HepG2 (cell line): ENCODE data around the gene SLC12A3. TPM values are rescaled to one million over a fixed set of nuclear protein-coding genes. Genes with fewer than 3 reads are reported as not detected.
A peak's percentile ranks its signal among the peaks of the same experiment; 100 is the strongest.

ENCODE experiments used
- ATAC-seq: fragments of 200-7000 bp; cut with Tn5 transposase; 3 replicates; pipeline ENCODE4 v1.9.1; 2020; ENCODE audit warnings: mild to moderate bottlenecking, moderate library complexity
- BruUV-seq: library from RNA; stranded (reverse); fragments of 400-500 nt; replicated peaks from 2 replicates; lab custom pipeline; 2021; lab: Mats Ljungman, UMichigan
- CTCF ChIA-PET: fragments of 300-600 bp; formaldehyde crosslinking; extraction: SDS; loops from one replicate; lab custom pipeline; 2021; ENCODE audit warnings: low total read pairs, inconsistent platforms, low intra/inter-chr PET ratio; lab: Yijun Ruan, JAX
- POLR2A ChIA-PET: fragments of 350-600 bp; sonication (Branson Sonifier 250); formaldehyde crosslinking; loops from one replicate; lab custom pipeline; 2020; ENCODE audit warnings: antibody characterized with exemption, inconsistent platforms; lab: Yijun Ruan, JAX
- DNase-seq: peaks from one replicate; pipeline ENCODE4 v3.0.0-alpha.2; 2015; ENCODE audit warnings: low spot score
- FAIRE-seq: peaks from 3 replicates; lab custom pipeline; 2011; peaks lifted over from hg19 to GRCh38; lab: Jason Lieb, UNC
- H2AFZ ChIP-seq: one replicate; pipeline ENCODE4 v1.6.1; 2011; ENCODE audit warnings: low read length, inconsistent platforms
- H3K27ac ChIP-seq: fragments of 300-600 bp; 3 replicates; pipeline ENCODE4 v1.8.0; 2011; ENCODE audit warnings: mixed run types, mild to moderate bottlenecking, mixed read lengths, low read length, inconsistent platforms; ENCODE audit not compliant: insufficient read depth; ENCODE audit errors: extremely low read length
- H3K27me3 ChIP-seq, 2 experiments: fragments of 200-600 bp in 1 of 2; 2 replicates in 1 of 2; 3 replicates in 1 of 2; pipeline versions ENCODE4 v1.6.0 to v1.8.0; 2011; ENCODE audit warnings: low read length in 2 of 2, mild to moderate bottlenecking in 2 of 2, moderate library complexity in 2 of 2, inconsistent platforms in 1 of 2; ENCODE audit not compliant: insufficient read depth in 2 of 2, control insufficient read depth in 1 of 2
- H3K36me3 ChIP-seq, 2 experiments: fragments of 200-600 bp in 1 of 2; replicated peaks in 1 of 2; 2 replicates in 1 of 2; 3 replicates in 1 of 2; pipeline versions ENCODE4 v1.5.1 to v1.8.0; 2011; ENCODE audit warnings: low read length in 2 of 2, inconsistent platforms in 1 of 2; ENCODE audit not compliant: insufficient read depth in 2 of 2, control insufficient read depth in 1 of 2
- H3K4me1 ChIP-seq: 2 replicates; pipeline ENCODE4 v1.5.1; 2012; ENCODE audit warnings: low read length, inconsistent platforms; ENCODE audit not compliant: insufficient read depth
- H3K4me2 ChIP-seq: 2 replicates; pipeline ENCODE4 v1.6.0; 2011; ENCODE audit warnings: low read depth, low read length, inconsistent platforms
- H3K4me3 ChIP-seq, 3 experiments: fragments of 200-600 bp in 1 of 3; sonication (generic), shearing (Covaris generic) in 1 of 3; replicated peaks in 1 of 3; 2 replicates each; pipeline ENCODE4 v1.5.1; 2011 to 2016; ENCODE audit warnings: low read length in 3 of 3, inconsistent platforms in 2 of 3, low read depth in 2 of 3, mild to moderate bottlenecking in 2 of 3, control low read depth in 1 of 3, mixed read lengths in 1 of 3; ENCODE audit not compliant: insufficient read depth in 1 of 3
- H3K79me2 ChIP-seq: one replicate; pipeline ENCODE4 v1.6.1; 2011; ENCODE audit warnings: low read length, inconsistent platforms; ENCODE audit not compliant: insufficient read depth
- H3K9ac ChIP-seq: 2 replicates; pipeline ENCODE4 v1.6.0; 2011; ENCODE audit warnings: mild to moderate bottlenecking, low read depth, low read length, inconsistent platforms; ENCODE audit not compliant: insufficient read depth
- H3K9me3 ChIP-seq: 2 replicates; pipeline ENCODE4 v1.5.1; 2012; ENCODE audit warnings: mild to moderate bottlenecking, low read length
- H4K20me1 ChIP-seq: 2 replicates; pipeline ENCODE4 v1.6.0; 2011; ENCODE audit warnings: inconsistent platforms, mild to moderate bottlenecking, low read length, moderate library complexity; ENCODE audit not compliant: insufficient read depth
- AGO1 ChIP-seq: fragments of 200-400 bp; formaldehyde crosslinking; IDR thresholded peaks from 2 replicates; pipeline ENCODE4 v1.6.1; 2017; ENCODE audit warnings: mild to moderate bottlenecking, low read depth, low read length, moderate library complexity; ENCODE audit not compliant: poor library complexity, severe bottlenecking
- AHR ChIP-seq: IDR thresholded peaks from 2 replicates; pipeline ENCODE4 v1.6.1; 2018; ENCODE audit warnings: missing genetic modification reagents, missing compliant biosample characterization
- GATA4 ChIP-seq: sonication (generic); IDR thresholded peaks from 2 replicates; pipeline ENCODE4 v1.6.1; 2016; ENCODE audit warnings: antibody characterized with exemption, low read depth, borderline replicate concordance
- HMG20A ChIP-seq: IDR thresholded peaks from 2 replicates; pipeline ENCODE4 v1.6.1; 2016; ENCODE audit warnings: borderline replicate concordance
- KAT8 ChIP-seq: IDR thresholded peaks from 2 replicates; pipeline ENCODE4 v1.6.1; 2016; ENCODE audit warnings: missing genetic modification reagents, missing compliant biosample characterization
- LCORL ChIP-seq, 2 experiments: fragments of 450-650 bp in 1 of 2; sonication (generic) in 1 of 2; formaldehyde crosslinking in 1 of 2; IDR thresholded peaks; 2 replicates each; pipeline versions ENCODE4 v1.5.0 to v1.6.1; 2017 to 2020; ENCODE audit warnings: antibody characterized with exemption in 1 of 2, missing genetic modification reagents in 1 of 2
- MTF1 ChIP-seq: sonication (generic); formaldehyde crosslinking; IDR thresholded peaks from 2 replicates; pipeline ENCODE4 v1.5.0; 2020; ENCODE audit warnings: missing genetic modification reagents
- NR2F6 ChIP-seq, 2 experiments: IDR thresholded peaks; 2 replicates each; pipeline ENCODE4 v1.6.1; 2016; ENCODE audit warnings: antibody characterized with exemption in 1 of 2, mild to moderate bottlenecking in 1 of 2
- PCBP1 ChIP-seq: fragments of 200-400 bp; formaldehyde crosslinking; IDR thresholded peaks from 2 replicates; pipeline ENCODE4 v1.6.1; 2017; ENCODE audit warnings: mild to moderate bottlenecking, low read depth, low read length, borderline replicate concordance
- RARA ChIP-seq: IDR thresholded peaks from 2 replicates; pipeline ENCODE4 v1.6.1; 2016; ENCODE audit warnings: missing genetic modification reagents, missing compliant biosample characterization
- RFX5 ChIP-seq: IDR thresholded peaks from 2 replicates; pipeline ENCODE4 v1.6.1; 2011; ENCODE audit warnings: low read depth, low read length, improper control_type of control experiment
- SNAI1 ChIP-seq: sonication (generic); formaldehyde crosslinking; IDR thresholded peaks from 2 replicates; pipeline ENCODE4 v1.5.0; 2020; ENCODE audit warnings: mild to moderate bottlenecking, missing genetic modification reagents, borderline replicate concordance
- SSRP1 ChIP-seq: IDR thresholded peaks from 2 replicates; pipeline ENCODE4 v1.6.1; 2016; ENCODE audit warnings: control low read depth
- STAG1 ChIP-seq: sonication (generic); formaldehyde crosslinking; IDR thresholded peaks from 2 replicates; pipeline ENCODE4 v1.4.0; 2020; ENCODE audit warnings: missing genetic modification reagents
- TCF12 ChIP-seq, 2 experiments: fragments of 450-650 bp in 1 of 2; sonication (generic) in 1 of 2; formaldehyde crosslinking in 1 of 2; IDR thresholded peaks; 2 replicates each; pipeline versions ENCODE4 v1.6.1 to v1.8.0; 2017 to 2022; ENCODE audit warnings: antibody characterized with exemption in 1 of 2, mild to moderate bottlenecking in 1 of 2, missing genetic modification reagents in 1 of 2, moderate library complexity in 1 of 2
- ZFP36L1 ChIP-seq: sonication (generic); formaldehyde crosslinking; IDR thresholded peaks from 2 replicates; pipeline ENCODE4 v1.8.0; 2022; ENCODE audit warnings: mild to moderate bottlenecking, missing genetic modification reagents, moderate library complexity
- WGBS: methylation state at CpG from one replicate; pipeline ENCODE4 v1.1.6; 2017; ENCODE audit warnings: low lambda C conversion rate; 5-methylcytosine and 5-hydroxymethylcytosine counted together
- in situ Hi-C: cut with HindIII; loops from 2 replicates; pipeline ENCODE4 v1.10.0; 2017; ENCODE audit warnings: low pct_unique_long_range_greater_than_20kb; ENCODE audit not compliant: extremely low pct_ligation_motif_present
- intact Hi-C: fragments of 100-400 bp; cut with micrococcal nuclease; formaldehyde crosslinking; loops from one replicate; pipeline ENCODE4 v1.10.0; 2022; ENCODE audit not compliant: unreplicated experiment
- polyA plus RNA-seq, 8 experiments: library from polyadenylated mRNA; depleted of rRNA in 3 of 8; stranded (reverse) in 7 of 8; unstranded in 1 of 8; fragments of >200 nt; fragmentation: Illumina TruSeq in 4 of 8; extraction: Trizol in 4 of 8; gene quantifications; 2 replicates each; pipeline versions ENCODE4 v1.2.1 to v1.2.3, GENCODE V29; 2011 to 2016; ENCODE audit warnings: low read depth in 4 of 8, missing spikeins in 1 of 8, mixed read lengths in 1 of 8; ENCODE audit not compliant: insufficient read depth in 1 of 8
- total RNA-seq, 5 experiments: library from RNA; depleted of rRNA; stranded (reverse); fragments of >200 nt; fragmentation: Illumina TruSeq; extraction: Trizol; gene quantifications; 2 replicates each; pipeline ENCODE4 v1.2.3, GENCODE V29; 2016; ENCODE audit warnings: low read depth in 1 of 5
- TF ChIP-seq, protein P1 (sequence below): sonication (generic); formaldehyde crosslinking; IDR thresholded peaks from 2 replicates; pipeline ENCODE4 v1.4.0; 2020; ENCODE audit warnings: mild to moderate bottlenecking, missing genetic modification reagents
- TF ChIP-seq, protein P2 (sequence below): IDR thresholded peaks from 2 replicates; pipeline ENCODE4 v1.4.0; 2020; ENCODE audit warnings: mild to moderate bottlenecking, missing genetic modification reagents

SLC12A3 gene
- total and polyA plus RNA-seq, 2 of the 13 experiments (the other 11 are each of a cell fraction or from before 2014, with no cell fraction given), result 6.2 TPM; not detected in 1

DNA sequence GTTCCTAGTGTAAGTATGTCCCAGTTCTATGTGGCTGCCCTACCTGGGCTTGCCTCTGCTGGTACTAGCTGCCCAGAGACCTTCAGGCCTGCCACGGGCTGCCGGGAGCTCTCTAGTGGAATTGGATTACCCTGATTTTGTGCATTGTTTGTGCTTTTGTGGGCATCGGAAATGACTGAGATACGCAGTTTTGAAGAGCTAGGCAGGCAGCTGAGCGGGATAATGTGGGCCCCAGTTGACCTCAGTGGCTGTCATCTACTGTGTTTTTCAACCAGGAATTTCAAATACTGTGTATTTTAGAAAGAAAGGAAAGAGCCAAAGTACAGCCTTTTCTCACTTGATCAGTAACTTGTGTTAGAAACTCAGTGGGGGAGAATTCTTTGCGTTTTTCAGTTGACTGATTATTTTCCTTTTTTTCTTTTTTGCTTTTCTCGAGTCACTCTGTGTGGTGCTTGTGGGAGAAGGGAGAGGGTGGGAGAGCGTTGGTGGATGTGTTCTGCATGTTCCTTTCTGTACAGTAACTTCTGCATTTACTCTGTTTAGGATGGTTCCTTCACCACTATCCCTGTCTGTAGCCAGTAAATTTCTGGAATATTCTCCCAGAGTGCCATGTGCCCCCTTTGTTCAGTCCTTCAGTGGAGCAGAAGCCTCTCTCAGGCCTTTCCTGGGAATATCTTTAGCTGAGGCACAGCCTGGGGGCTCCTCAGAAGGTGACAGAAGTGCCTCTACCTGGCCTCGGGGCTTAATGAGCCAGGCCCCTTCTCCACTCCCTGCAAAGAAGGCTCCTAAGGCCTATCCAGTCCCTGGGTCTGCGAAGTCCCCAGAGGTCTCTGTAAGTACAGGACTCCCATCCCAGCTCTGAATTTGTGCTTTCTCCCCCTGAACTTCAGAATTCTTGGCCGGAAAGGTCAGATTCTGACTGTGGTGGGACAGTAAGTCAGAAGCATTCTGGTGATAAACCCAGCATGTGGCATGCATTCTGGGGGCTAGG, 15.0 kb upstream of the SLC12A3 start:
- CTCF ChIA-PET, result no interaction called here
- no peak overlapping the region for H2AFZ ChIP-seq
- peak overlapping the region; percentile 76 for H3K4me2 ChIP-seq
- TF ChIP-seq SNAI1 (CRISPR knock-in tag) (0 out of 2 replicates have a peak, but pooled peaks have one; percentile 49), GATA4 (peak; percentile 70; the same call in 1 of the 2 replicates), PCBP1 (no peak), AHR (CRISPR knock-in tag) (no peak), TCF12 (IDR thresholded peaks at IDR 0.05) (no peak), TCF12 (CRISPR knock-in tag; IDR thresholded peaks at IDR 0.05) (peak; percentile 85; the same call in 1 of the 2 replicates), RARA (CRISPR knock-in tag) (peak; percentile 84), NR2F6 (IDR thresholded peaks at IDR 0.05) (peak; percentile 81), NR2F6 (CRISPR knock-in tag; IDR thresholded peaks at IDR 0.05) (peak; percentile 88), RFX5 (no peak), LCORL (IDR thresholded peaks at IDR 0.05) (no peak), LCORL (CRISPR knock-in tag; IDR thresholded peaks at IDR 0.05) (peak; percentile 84), AGO1 (no peak), HMG20A (CRISPR knock-in tag) (peak; percentile 60), MTF1 (CRISPR knock-in tag) (no peak), KAT8 (CRISPR knock-in tag) (peak; percentile 57; the same call in 1 of the 2 replicates), SSRP1 (CRISPR knock-in tag) (no peak), ZFP36L1 (CRISPR knock-in tag) (0 out of 2 replicates have a peak, but pooled peaks have one; percentile 26), STAG1 (CRISPR knock-in tag) (no peak; the same call in 1 of the 2 replicates)
- TF ChIP-seq, protein P1, sequence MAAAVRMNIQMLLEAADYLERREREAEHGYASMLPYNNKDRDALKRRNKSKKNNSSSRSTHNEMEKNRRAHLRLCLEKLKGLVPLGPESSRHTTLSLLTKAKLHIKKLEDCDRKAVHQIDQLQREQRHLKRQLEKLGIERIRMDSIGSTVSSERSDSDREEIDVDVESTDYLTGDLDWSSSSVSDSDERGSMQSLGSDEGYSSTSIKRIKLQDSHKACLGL, result no peak
- TF ChIP-seq, protein P2, sequence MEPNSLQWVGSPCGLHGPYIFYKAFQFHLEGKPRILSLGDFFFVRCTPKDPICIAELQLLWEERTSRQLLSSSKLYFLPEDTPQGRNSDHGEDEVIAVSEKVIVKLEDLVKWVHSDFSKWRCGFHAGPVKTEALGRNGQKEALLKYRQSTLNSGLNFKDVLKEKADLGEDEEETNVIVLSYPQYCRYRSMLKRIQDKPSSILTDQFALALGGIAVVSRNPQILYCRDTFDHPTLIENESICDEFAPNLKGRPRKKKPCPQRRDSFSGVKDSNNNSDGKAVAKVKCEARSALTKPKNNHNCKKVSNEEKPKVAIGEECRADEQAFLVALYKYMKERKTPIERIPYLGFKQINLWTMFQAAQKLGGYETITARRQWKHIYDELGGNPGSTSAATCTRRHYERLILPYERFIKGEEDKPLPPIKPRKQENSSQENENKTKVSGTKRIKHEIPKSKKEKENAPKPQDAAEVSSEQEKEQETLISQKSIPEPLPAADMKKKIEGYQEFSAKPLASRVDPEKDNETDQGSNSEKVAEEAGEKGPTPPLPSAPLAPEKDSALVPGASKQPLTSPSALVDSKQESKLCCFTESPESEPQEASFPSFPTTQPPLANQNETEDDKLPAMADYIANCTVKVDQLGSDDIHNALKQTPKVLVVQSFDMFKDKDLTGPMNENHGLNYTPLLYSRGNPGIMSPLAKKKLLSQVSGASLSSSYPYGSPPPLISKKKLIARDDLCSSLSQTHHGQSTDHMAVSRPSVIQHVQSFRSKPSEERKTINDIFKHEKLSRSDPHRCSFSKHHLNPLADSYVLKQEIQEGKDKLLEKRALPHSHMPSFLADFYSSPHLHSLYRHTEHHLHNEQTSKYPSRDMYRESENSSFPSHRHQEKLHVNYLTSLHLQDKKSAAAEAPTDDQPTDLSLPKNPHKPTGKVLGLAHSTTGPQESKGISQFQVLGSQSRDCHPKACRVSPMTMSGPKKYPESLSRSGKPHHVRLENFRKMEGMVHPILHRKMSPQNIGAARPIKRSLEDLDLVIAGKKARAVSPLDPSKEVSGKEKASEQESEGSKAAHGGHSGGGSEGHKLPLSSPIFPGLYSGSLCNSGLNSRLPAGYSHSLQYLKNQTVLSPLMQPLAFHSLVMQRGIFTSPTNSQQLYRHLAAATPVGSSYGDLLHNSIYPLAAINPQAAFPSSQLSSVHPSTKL (CRISPR knock-in tag), result peak; percentile 73

More for the DNA sequence above, 15.0 kb upstream of the SLC12A3 start:
- in situ Hi-C loops (no loop called here), intact Hi-C loops (loop anchor here (1.0 kb wide), 3 partner anchors 11 to 273 kb away; no protein-coding TSS in a partner anchor)
- no peaks in the 10 kb centered on the region for H3K27me3 ChIP-seq
- no peaks in the 10 kb centered on the region for H3K9me3 ChIP-seq
- WGBS, result 12% methylated on average over 11 of the region's 11 CpGs
- peak overlapping the region; percentile 75 for H3K9ac ChIP-seq
- H3K36me3 ChIP-seq, result peaks cover 1 to 5% of the 10 kb centered on the region in 2 experiments; a peak in 1 of 5 replicates
- POLR2A ChIA-PET, result interaction anchor here (1.3 to 5.3 kb wide), 7 partner anchors 11 to 82 kb away, joined by 3 to 44 read pairs (median 7); partner anchors contain the start of gene HERPUD1
- FAIRE-seq (peak; percentile 88), ATAC-seq (peak; percentile 83), DNase-seq (peak; percentile 84)
- peak overlapping the region; percentile 31 to 58 (median 36) for H3K4me3 ChIP-seq
- H3K27ac ChIP-seq, result peak overlapping the region; percentile 94
- BruUV-seq, result TSS peak; percentile 46
- no peaks in the 10 kb centered on the region for H4K20me1 ChIP-seq
- no peaks in the 10 kb centered on the region for H3K79me2 ChIP-seq
- peaks cover 60% of the 10 kb centered on the region for H3K4me1 ChIP-seq
